ENCODE data around the gene THUMPD3. TPM values are rescaled to one million over a fixed set of nuclear protein-coding genes. Genes with fewer than 3 reads are reported as not detected.

The THUMPD3 gene
- total and polyA plus RNA-seq, 9 of the 15 experiments (the other 6 are each of a cell fraction or from before 2014, with no cell fraction given): 58.3 to 132 (median 113) TPM

- TF ChIP-seq ZFP91 (CRISPR knock-in tag; IDR thresholded peaks at IDR 0.05): no peak
- TF ChIP-seq ZNF695 (CRISPR knock-in tag; IDR thresholded peaks at IDR 0.05): 0 out of 2 replicates have a peak, but pooled peaks have one; percentile 21
- TF ChIP-seq ZEB2 (IDR thresholded peaks at IDR 0.05): no peak
- TF ChIP-seq BCLAF1 (IDR thresholded peaks at IDR 0.05; ENCODE audit: borderline replicate concordance in 1 of 2, control insufficient read depth in 1 of 2, low read depth in 2 of 2, low read length in 1 of 2): peak in 1 of 2 experiments; percentile 90; a peak in 3 of 4 replicates
- TF ChIP-seq ZNF41 (CRISPR knock-in tag; conservative IDR thresholded peaks at IDR 0.05): 0 out of 2 replicates have a peak, but pooled peaks have one; percentile 62
- peak; percentile 79; the same call in 1 of the 2 replicates for TF ChIP-seq TGIF2 (CRISPR knock-in tag; IDR thresholded peaks at IDR 0.05)
- TF ChIP-seq MYNN (IDR thresholded peaks at IDR 0.05): 0 out of 2 replicates have a peak, but pooled peaks have one; percentile 17
- TF ChIP-seq MYNN (CRISPR knock-in tag; IDR thresholded peaks at IDR 0.05): no peak
- TF ChIP-seq TEAD1 (CRISPR knock-in tag; IDR thresholded peaks at IDR 0.05): peak; percentile 49 to 87; a peak in 2 of 4 replicates
- peak; percentile 94 for TF ChIP-seq CREM (IDR thresholded peaks at IDR 0.05; ENCODE audit: low read depth)
- no peak; the same call in 1 of the 2 replicates for TF ChIP-seq THAP12 (CRISPR knock-in tag; IDR thresholded peaks at IDR 0.05)
- TF ChIP-seq ZC3H4 (CRISPR knock-in tag; IDR thresholded peaks at IDR 0.05; ENCODE audit: borderline replicate concordance): peak; percentile 93; the same call in 1 of the 2 replicates
- peak; percentile 97 for TF ChIP-seq NFYB (IDR thresholded peaks at IDR 0.05; ENCODE audit: extremely low read depth, insufficient read length)
- TF ChIP-seq POLR2B (IDR thresholded peaks at IDR 0.05; ENCODE audit: low read depth, partially characterized antibody): peak; percentile 98
- TF ChIP-seq CBFB (CRISPR knock-in tag; IDR thresholded peaks at IDR 0.05): no peak
- TF ChIP-seq HBP1 (CRISPR knock-in tag; IDR thresholded peaks at IDR 0.05): peak; percentile 94; the same call in 1 of the 2 replicates
- TF ChIP-seq HES1 (IDR thresholded peaks at IDR 0.05; ENCODE audit: low read depth): no peak
Measured at GRCh38 chr3:9396632-9397331, 33.9 kb downstream of the THUMPD3 start (continued).
